ENCODE data around the gene PRAME. TPM values are rescaled to one million over a fixed set of nuclear protein-coding genes. Genes with fewer than 3 reads are reported as not detected.
"Not testable (repeated sequence)": the region's sequence is repeated elsewhere in the genome, so short reads cannot be mapped to it uniquely, and the experiment has no call there.

Gene PRAME
- total and polyA plus RNA-seq, 10 of the 15 experiments (the other 5 are each of a cell fraction or from before 2014, with no cell fraction given), result 0.40 to 2.5 (median 0.65) TPM

DNA sequence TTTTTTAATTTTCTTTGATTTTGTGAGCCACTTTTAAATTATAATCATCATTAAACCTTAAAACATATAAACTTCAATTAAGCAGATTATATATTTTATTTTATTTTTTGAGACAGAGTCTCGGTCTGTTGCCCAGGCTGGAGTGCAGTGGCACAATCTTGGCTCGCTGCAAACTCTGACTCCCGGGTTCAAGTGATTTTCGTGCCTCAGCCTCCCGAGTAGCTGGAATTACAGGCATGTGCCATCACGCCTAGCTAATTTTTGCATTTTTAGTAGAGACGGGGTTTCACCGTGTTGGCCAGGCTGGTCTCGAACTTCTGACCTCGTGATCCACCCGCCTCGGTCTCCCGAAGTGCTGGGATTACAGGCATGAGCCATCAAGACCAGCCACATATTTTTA lies 22.5 kb upstream of the PRAME start:
- H3K36me3 ChIP-seq (ENCODE audit: control insufficient read depth in 2 of 2, insufficient read depth in 2 of 2, low read length in 1 of 2); intact Hi-C loops (cut with micrococcal nuclease; ENCODE audit: unreplicated experiment); H3K4me1 ChIP-seq (ENCODE audit: control insufficient read depth, insufficient read depth, low read length); FAIRE-seq; H2AFZ ChIP-seq (ENCODE audit: control insufficient read depth, low read depth, low read length); POLR2A ChIA-PET; H3K9ac ChIP-seq (ENCODE audit: control insufficient read depth, insufficient read depth, low read length); H3K27me3 ChIP-seq (replicated peaks in 1 of 2; ENCODE audit: control insufficient read depth in 2 of 2, insufficient read depth in 2 of 2, low read length in 1 of 2); H3K4me3 ChIP-seq; H4K20me1 ChIP-seq (ENCODE audit: control insufficient read depth, insufficient read depth); H3K4me2 ChIP-seq (ENCODE audit: control insufficient read depth, insufficient read depth); H3K9me3 ChIP-seq (replicated peaks; ENCODE audit: control insufficient read depth, insufficient read depth, low read length); ATAC-seq; H3K79me2 ChIP-seq (ENCODE audit: control insufficient read depth, insufficient read depth, low read length); H3K27ac ChIP-seq (ENCODE audit: control insufficient read depth, insufficient read depth); in situ Hi-C loops (cut with MboI); DNase-seq (ENCODE audit: low read depth, low spot score); RAD21 ChIA-PET (ENCODE audit: unreplicated experiment); BruUV-seq (replicated peaks): not testable (repeated sequence)
- 62% methylated on average over 13 of the region's 13 CpGs for WGBS (ENCODE audit: insufficient coverage, insufficient replicate concordance, low lambda C conversion rate, missing lambda C conversion rate)
- ChIA-PET CTCF (interaction anchor here (1.6 kb wide), 1 partner anchor 118 kb away, joined by 4 read pairs; no protein-coding TSS in a partner anchor), SMC1A (ENCODE audit: uncharacterized antibody, unreplicated experiment) (interaction anchor here (1.1 kb wide), 1 partner anchor 150 kb away, joined by 3 read pairs; no protein-coding TSS in a partner anchor)

DNA sequence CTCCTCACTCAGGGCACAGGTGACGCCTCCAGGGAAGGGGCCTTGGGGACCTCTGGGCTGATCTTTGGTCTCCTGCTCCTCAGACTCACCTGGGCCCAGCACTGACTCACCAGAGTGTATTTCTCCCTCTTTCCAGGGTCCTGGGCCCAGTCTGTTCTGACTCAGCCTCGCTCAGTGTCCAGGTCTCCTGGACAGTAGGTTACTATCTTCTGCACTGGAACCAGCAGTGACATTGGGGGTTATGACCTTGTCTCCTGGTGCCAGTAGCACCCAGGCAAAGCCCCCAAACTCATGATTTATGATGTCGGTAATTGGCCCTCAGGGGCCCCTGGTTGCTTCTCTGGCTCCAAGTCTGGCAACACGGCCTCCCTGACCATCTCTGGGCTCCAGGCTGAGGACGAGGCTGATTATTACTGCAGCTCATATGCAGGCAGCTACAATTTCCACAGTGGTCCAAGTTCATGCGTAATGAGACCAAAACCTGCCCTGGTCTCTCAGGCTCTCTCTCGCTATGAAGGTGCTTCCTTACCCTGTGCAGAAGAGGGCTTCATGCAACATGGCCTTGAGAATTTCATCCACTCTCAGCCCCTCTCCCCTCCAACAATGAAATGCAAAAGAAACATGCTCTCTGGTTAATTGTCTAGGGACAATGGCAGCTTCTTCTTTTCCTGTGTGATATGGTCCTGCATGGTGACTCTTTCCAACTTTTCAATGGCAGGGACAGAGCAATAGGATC lies 21.0 kb upstream of the PRAME start:
- Histone ChIP-seq H3K4me3 (no peak overlapping the region), H3K4me1 (ENCODE audit: control insufficient read depth, insufficient read depth, low read length) (no peaks in the 10 kb centered on the region), H3K4me2 (ENCODE audit: control insufficient read depth, insufficient read depth) (no peak overlapping the region), H3K27ac (ENCODE audit: control insufficient read depth, insufficient read depth) (no peak overlapping the region), H2AFZ (ENCODE audit: control insufficient read depth, low read depth, low read length) (no peak overlapping the region), H3K9ac (ENCODE audit: control insufficient read depth, insufficient read depth, low read length) (no peak overlapping the region), H3K79me2 (ENCODE audit: control insufficient read depth, insufficient read depth, low read length) (no peaks in the 10 kb centered on the region), H3K9me3 (replicated peaks; ENCODE audit: control insufficient read depth, insufficient read depth, low read length) (no peaks in the 10 kb centered on the region), H3K36me3 (ENCODE audit: control insufficient read depth in 2 of 2, insufficient read depth in 2 of 2, low read length in 1 of 2) (no peaks in the 10 kb centered on the region), H3K27me3 (replicated peaks in 1 of 2; ENCODE audit: control insufficient read depth in 2 of 2, insufficient read depth in 2 of 2, low read length in 1 of 2) (no peaks in the 10 kb centered on the region), H4K20me1 (ENCODE audit: control insufficient read depth, insufficient read depth) (no peaks in the 10 kb centered on the region)
- ChIA-PET SMC1A (ENCODE audit: uncharacterized antibody, unreplicated experiment) (no interaction called here), CTCF (no interaction called here), RAD21 (ENCODE audit: unreplicated experiment) (no interaction called here), POLR2A (no interaction called here)
- in situ Hi-C loops (cut with MboI), result no loop called here
- intact Hi-C loops (cut with micrococcal nuclease; ENCODE audit: unreplicated experiment), result no loop called here
- no peak for TF ChIP-seq USF1 (IDR thresholded peaks at IDR 0.05; ENCODE audit: borderline replicate concordance, extremely low read length, insufficient read depth, low read depth, low read length)
- TF ChIP-seq, protein P1, sequence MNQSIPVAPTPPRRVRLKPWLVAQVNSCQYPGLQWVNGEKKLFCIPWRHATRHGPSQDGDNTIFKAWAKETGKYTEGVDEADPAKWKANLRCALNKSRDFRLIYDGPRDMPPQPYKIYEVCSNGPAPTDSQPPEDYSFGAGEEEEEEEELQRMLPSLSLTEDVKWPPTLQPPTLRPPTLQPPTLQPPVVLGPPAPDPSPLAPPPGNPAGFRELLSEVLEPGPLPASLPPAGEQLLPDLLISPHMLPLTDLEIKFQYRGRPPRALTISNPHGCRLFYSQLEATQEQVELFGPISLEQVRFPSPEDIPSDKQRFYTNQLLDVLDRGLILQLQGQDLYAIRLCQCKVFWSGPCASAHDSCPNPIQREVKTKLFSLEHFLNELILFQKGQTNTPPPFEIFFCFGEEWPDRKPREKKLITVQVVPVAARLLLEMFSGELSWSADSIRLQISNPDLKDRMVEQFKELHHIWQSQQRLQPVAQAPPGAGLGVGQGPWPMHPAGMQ (IDR thresholded peaks at IDR 0.05; ENCODE audit: borderline replicate concordance), result no peak
- 35% methylated on average over 7 of the region's 7 CpGs for WGBS (ENCODE audit: insufficient coverage, insufficient replicate concordance, low lambda C conversion rate, missing lambda C conversion rate)
- no TSS peak for BruUV-seq (replicated peaks)
- no peak for DNase-seq (ENCODE audit: low read depth, low spot score)
- no peak for FAIRE-seq
- ATAC-seq, result no peak

Measured in GM12878 (cell line).